IMR-90 (cell line): ENCODE data around the gene S1PR3.

Source experiments
- CTCF ChIP-seq: conservative IDR thresholded peaks from 2 replicates; pipeline ENCODE4 v1.5.1; 2012; ENCODE audit warnings: mild to moderate bottlenecking, low read depth, low read length, improper control_type of control experiment
- POLR2A ChIP-seq: IDR thresholded peaks from 2 replicates; pipeline ENCODE4 v1.6.1; 2012; ENCODE audit warnings: mild to moderate bottlenecking, low read depth, low read length
- RAD21 ChIP-seq: IDR thresholded peaks from 2 replicates; pipeline ENCODE4 v1.6.1; 2012; ENCODE audit warnings: low read length, improper control_type of control experiment
- RCOR1 ChIP-seq: IDR thresholded peaks from 2 replicates; pipeline ENCODE4 v1.6.1; 2012; ENCODE audit warnings: mild to moderate bottlenecking, low read length, improper control_type of control experiment; ENCODE audit not compliant: insufficient replicate concordance

GRCh38 chr9:89029788-89030187, 38.5 kb downstream of the S1PR3 start:
- TF ChIP-seq RAD21 (no peak), CTCF (no peak), RCOR1 (no peak), POLR2A (no peak)
